Muscle layer of colon (tissue), 2 donors: Measurements from ENCODE around the gene ANKHD1.
A peak's percentile ranks its signal among the peaks of the same experiment; 100 is the strongest.

ENCODE experiments used
- H3K27ac ChIP-seq: one replicate; pipeline ENCODE4 v1.7.0; 2013; ENCODE audit warnings: low read depth, mild to moderate bottlenecking, low read length, moderate library complexity
- H3K27me3 ChIP-seq, 2 donors: one replicate each; pipeline ENCODE4 v1.7.0; 2013; ENCODE audit warnings: low read length in 2 of 2, mild to moderate bottlenecking in 2 of 2; ENCODE audit not compliant: insufficient read depth in 2 of 2, control insufficient read depth in 1 of 2
- H3K36me3 ChIP-seq: one replicate; pipeline ENCODE4 v1.7.0; 2013; ENCODE audit warnings: mild to moderate bottlenecking, low read length; ENCODE audit not compliant: insufficient read depth
- H3K4me1 ChIP-seq: one replicate; pipeline ENCODE4 v1.7.0; 2013; ENCODE audit warnings: mild to moderate bottlenecking, low read length; ENCODE audit not compliant: insufficient read depth
- H3K4me3 ChIP-seq, 2 donors: one replicate each; pipeline ENCODE4 v1.7.0; 2013; ENCODE audit warnings: low read length in 2 of 2, low read depth in 1 of 2, mild to moderate bottlenecking in 1 of 2, moderate library complexity in 1 of 2
- H3K9ac ChIP-seq: one replicate; pipeline ENCODE4 v1.7.0; 2013; ENCODE audit warnings: low read length
- H3K9me3 ChIP-seq: one replicate; pipeline ENCODE4 v1.7.0; 2013; ENCODE audit warnings: mild to moderate bottlenecking, low read length
- donor health status: abdominal sarcoma.
- donor health status: Adenocarcinoma of cecum.

The ANKHD1 gene

GRCh38 chr5:140509898-140510297 lies 108.3 kb downstream of the ANKHD1 start:
- Histone ChIP-seq H3K27ac (no peak overlapping the region), H3K36me3 (peaks cover 80% of the 10 kb centered on the region), H3K27me3 (no peaks in the 10 kb centered on the region), H3K4me3 (no peak overlapping the region), H3K9ac (no peak overlapping the region), H3K9me3 (no peaks in the 10 kb centered on the region), H3K4me1 (no peaks in the 10 kb centered on the region)

GRCh38 chr5:140513124-140513523 lies 111.5 kb downstream of the ANKHD1 start:
- Histone ChIP-seq H3K9me3 (no peaks in the 10 kb centered on the region), H3K36me3 (peaks cover 55% of the 10 kb centered on the region), H3K27me3 (no peaks in the 10 kb centered on the region), H3K9ac (no peak overlapping the region), H3K4me1 (no peaks in the 10 kb centered on the region), H3K4me3 (no peak overlapping the region), H3K27ac (no peak overlapping the region)

DNA sequence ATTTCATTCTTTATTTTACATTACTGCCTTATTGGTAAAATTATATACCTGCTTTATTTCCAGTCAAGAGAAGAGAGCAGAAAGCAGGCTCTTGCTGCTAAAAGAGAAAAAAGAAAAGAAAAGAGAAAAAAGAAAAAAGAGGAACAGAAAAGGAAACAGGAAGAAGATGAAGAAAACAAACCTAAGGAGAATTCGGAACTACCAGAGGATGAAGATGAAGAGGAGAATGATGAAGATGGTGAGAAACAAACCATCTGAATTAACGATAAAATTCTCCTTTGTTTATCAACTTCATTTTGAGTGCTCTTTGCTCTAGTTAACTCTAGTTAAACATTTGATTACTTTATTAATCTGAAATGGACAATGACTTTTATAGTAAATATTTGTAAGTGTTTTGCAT lies 122.4 kb downstream of the ANKHD1 start:
- no peak overlapping the region for H3K9ac ChIP-seq
- no peaks in the 10 kb centered on the region for H3K27me3 ChIP-seq
- H3K36me3 ChIP-seq, result peaks cover 37% of the 10 kb centered on the region
- H3K27ac ChIP-seq, result no peak overlapping the region
- no peaks in the 10 kb centered on the region for H3K9me3 ChIP-seq
- no peak overlapping the region for H3K4me3 ChIP-seq
- H3K4me1 ChIP-seq, result no peaks in the 10 kb centered on the region

- Histone ChIP-seq H3K27ac (no peak overlapping the region), H3K4me1 (no peaks in the 10 kb centered on the region), H3K36me3 (peaks cover 51% of the 10 kb centered on the region), H3K9me3 (no peaks in the 10 kb centered on the region), H3K9ac (no peak overlapping the region), H3K4me3 (no peak overlapping the region), H3K27me3 (no peaks in the 10 kb centered on the region)
Measured at GRCh38 chr5:140540227-140540626, 138.6 kb downstream of the ANKHD1 start.

DNA sequence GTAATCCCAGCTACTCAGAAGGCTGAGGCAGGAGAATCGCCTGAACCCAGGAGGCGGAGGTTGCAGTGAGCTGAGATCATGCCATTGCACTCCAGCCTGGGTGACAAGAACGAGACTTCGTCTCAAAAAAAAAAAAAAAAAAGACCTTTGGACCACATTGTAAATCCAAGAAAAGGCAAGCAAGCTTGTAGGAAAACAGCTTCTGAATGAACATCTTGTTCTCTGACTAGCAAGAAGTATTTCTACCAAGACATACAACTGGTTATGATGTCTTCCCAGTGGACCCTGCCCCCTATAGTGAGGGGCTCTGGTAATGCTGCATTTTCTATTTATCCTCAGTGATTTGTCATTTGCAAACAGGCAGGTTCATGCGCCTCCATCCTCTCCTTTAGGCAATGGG lies 141.3 kb downstream of the ANKHD1 start:
- peaks cover 14% of the 10 kb centered on the region for H3K4me1 ChIP-seq
- no peak overlapping the region for H3K9ac ChIP-seq
- no peaks in the 10 kb centered on the region for H3K9me3 ChIP-seq
- no peak overlapping the region for H3K4me3 ChIP-seq
- no peaks in the 10 kb centered on the region for H3K27me3 ChIP-seq
- peaks cover 43% of the 10 kb centered on the region for H3K36me3 ChIP-seq
- H3K27ac ChIP-seq, result no peak overlapping the region

DNA sequence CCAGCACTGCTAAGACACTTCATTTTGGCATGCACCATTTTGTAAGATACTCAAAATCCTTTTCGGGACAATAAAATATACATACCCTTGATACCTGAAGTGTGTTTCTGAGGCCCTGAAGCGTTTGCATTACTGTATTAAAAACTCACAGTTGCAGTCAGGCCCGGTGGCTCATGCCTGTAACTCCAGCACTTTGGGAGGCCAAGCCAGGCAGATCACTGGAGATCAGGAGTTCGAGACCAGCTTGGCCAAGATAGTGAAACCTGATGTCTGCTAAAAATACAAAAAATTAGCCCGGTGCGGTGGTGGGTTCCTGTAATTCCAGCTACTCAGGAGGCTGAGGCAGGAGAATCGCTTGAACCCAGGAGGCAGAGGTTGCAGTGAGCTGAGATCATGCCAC lies 143.4 kb downstream of the ANKHD1 start:
- Histone ChIP-seq H3K36me3 (peaks cover 29% of the 10 kb centered on the region), H3K27ac (no peak overlapping the region), H3K9me3 (no peaks in the 10 kb centered on the region), H3K9ac (no peak overlapping the region), H3K4me1 (peaks cover 34% of the 10 kb centered on the region), H3K4me3 (no peak overlapping the region), H3K27me3 (no peaks in the 10 kb centered on the region)

- no peak overlapping the region for H3K4me3 ChIP-seq
- H3K4me1 ChIP-seq, result peaks cover 40% of the 10 kb centered on the region
- H3K9ac ChIP-seq, result no peak overlapping the region
- no peak overlapping the region for H3K27ac ChIP-seq
- H3K27me3 ChIP-seq, result no peaks in the 10 kb centered on the region
- peaks cover 29% of the 10 kb centered on the region for H3K36me3 ChIP-seq
- H3K9me3 ChIP-seq, result no peaks in the 10 kb centered on the region
Measured at GRCh38 chr5:140545606-140546005, 144.0 kb downstream of the ANKHD1 start.

DNA sequence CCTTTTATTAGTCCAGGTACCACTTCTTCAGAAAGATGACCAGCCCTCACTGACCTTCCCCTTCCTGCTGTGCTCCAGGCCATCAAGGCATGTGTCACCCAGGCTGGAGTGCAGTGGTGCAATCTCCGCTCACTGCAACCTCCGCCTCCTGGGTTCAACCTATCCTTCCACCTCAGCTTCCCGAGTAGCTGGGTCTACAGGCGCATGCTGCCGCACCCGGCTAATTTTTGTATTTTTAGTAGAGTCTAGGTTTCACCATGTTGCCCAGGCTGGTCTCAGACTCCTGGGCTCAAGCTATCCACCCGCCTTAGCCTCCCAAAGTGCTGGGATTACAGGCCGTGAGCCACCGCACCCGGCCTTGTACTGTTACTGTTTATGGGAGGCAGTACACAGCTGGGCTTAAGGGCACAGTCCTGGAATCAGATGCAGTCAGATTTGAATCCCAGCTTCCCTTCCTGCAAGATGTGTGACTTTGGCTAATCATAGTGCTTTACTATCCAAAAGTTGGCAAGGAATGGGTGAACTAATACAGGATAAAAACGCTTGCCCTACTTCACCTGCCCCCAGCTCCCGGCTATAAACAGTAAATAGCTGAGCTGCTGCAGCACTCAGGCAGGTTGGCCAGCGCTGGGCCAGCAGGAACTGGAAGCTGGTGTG lies 145.3 kb downstream of the ANKHD1 start:
- H3K36me3 ChIP-seq, result peaks cover 33% of the 10 kb centered on the region
- peak overlapping the region in 1 of 2 donors; percentile 57 for H3K4me3 ChIP-seq
- H3K9ac ChIP-seq, result no peak overlapping the region
- H3K27ac ChIP-seq, result peak overlapping the region; percentile 79
- no peaks in the 10 kb centered on the region for H3K9me3 ChIP-seq
- H3K27me3 ChIP-seq, result no peaks in the 10 kb centered on the region
- peaks cover 45% of the 10 kb centered on the region for H3K4me1 ChIP-seq

- H3K27ac ChIP-seq, result peak within 1 kb of the TSS; percentile 92
- H3K9ac ChIP-seq, result peak within 1 kb of the TSS; percentile 35
- peak within 1 kb of the TSS; percentile 12 to 57 for H3K4me3 ChIP-seq
- no peaks in the 10 kb centered on the region for H3K27me3 ChIP-seq
- no peaks in the 10 kb centered on the region for H3K9me3 ChIP-seq
- H3K4me1 ChIP-seq, result peaks cover 45% of the 10 kb centered on the region
- peaks cover 35% of the 10 kb centered on the region for H3K36me3 ChIP-seq
Measured at GRCh38 chr5:140547508-140548299, 146.1 kb downstream of the ANKHD1 start, which contains the start of gene EIF4EBP3. TSS of gene EIF4EBP3 (plus strand) at chr5:140547662. CDS start at chr5:140547738, 76 bp downstream.

GRCh38 chr5:140548300-140548688 lies 146.7 kb downstream of the ANKHD1 start:
- Histone ChIP-seq H3K36me3 (peaks cover 35% of the 10 kb centered on the region), H3K27ac (peak overlapping the region; percentile 92), H3K27me3 (no peaks in the 10 kb centered on the region), H3K9ac (peak overlapping the region; percentile 18), H3K4me3 (peak overlapping the region in 1 of 2 donors; percentile 57), H3K9me3 (no peaks in the 10 kb centered on the region), H3K4me1 (peaks cover 45% of the 10 kb centered on the region)

GRCh38 chr5:140548791-140549190 lies 147.2 kb downstream of the ANKHD1 start:
- peak overlapping the region in 1 of 2 donors; percentile 57 for H3K4me3 ChIP-seq
- H3K27ac ChIP-seq, result peak overlapping the region; percentile 92
- peaks cover 35% of the 10 kb centered on the region for H3K36me3 ChIP-seq
- peaks cover 45% of the 10 kb centered on the region for H3K4me1 ChIP-seq
- no peaks in the 10 kb centered on the region for H3K9me3 ChIP-seq
- H3K27me3 ChIP-seq, result no peaks in the 10 kb centered on the region
- H3K9ac ChIP-seq, result peak overlapping the region; percentile 18
